ENCODE data around the gene MPHOSPH6. TPM values are rescaled to one million over a fixed set of nuclear protein-coding genes. Genes with fewer than 3 reads are reported as not detected.

The MPHOSPH6 gene
- total RNA-seq, 4 donors from 2014 or later, result 13.8 to 21.0 (median 14.6) TPM

GRCh38 chr16:82152641-82153112 lies 17.3 kb downstream of the MPHOSPH6 start:
- 90 to 94% methylated on average over 4 to 5 of the region's 8 CpGs for WGBS, 2 donors (ENCODE audit: low coverage in 1 of 2)
- H3K36me3 ChIP-seq, result peaks cover 0 to 35% of the 10 kb centered on the region in 2 donors
- no peaks in the 10 kb centered on the region for H3K27me3 ChIP-seq
- no peak overlapping the region for H3K27ac ChIP-seq
- no peak overlapping the region for H3K4me3 ChIP-seq
- H3K4me1 ChIP-seq, result peaks cover 0 to 6% (median 0%) of the 10 kb centered on the region in 3 donors
- no peaks in the 10 kb centered on the region for H3K9me3 ChIP-seq
- no peak for ATAC-seq
- TF ChIP-seq EP300 (IDR thresholded peaks at IDR 0.05) (no peak), POLR2A (IDR thresholded peaks at IDR 0.05) (no peak), POLR2AphosphoS5 (IDR thresholded peaks at IDR 0.05) (no peak), CTCF (IDR thresholded peaks at IDR 0.05) (no peak)

GRCh38 chr16:82152196-82152595 lies 17.8 kb downstream of the MPHOSPH6 start:
- ATAC-seq, result no peak
- Histone ChIP-seq H3K9me3 (no peaks in the 10 kb centered on the region), H3K36me3 (peaks cover 0 to 40% of the 10 kb centered on the region in 2 donors), H3K4me1 (peaks cover 0 to 6% (median 0%) of the 10 kb centered on the region in 3 donors), H3K27me3 (no peaks in the 10 kb centered on the region), H3K4me3 (no peak overlapping the region), H3K27ac (no peak overlapping the region)
- no peak for TF ChIP-seq CTCF (IDR thresholded peaks at IDR 0.05)
- no peak for TF ChIP-seq POLR2A (IDR thresholded peaks at IDR 0.05)
- TF ChIP-seq POLR2AphosphoS5 (IDR thresholded peaks at IDR 0.05), result no peak
- no peak for TF ChIP-seq EP300 (IDR thresholded peaks at IDR 0.05)
- 83 to 100% methylated on average over 2 of the region's 2 CpGs for WGBS, 2 donors (ENCODE audit: low coverage in 1 of 2)

GRCh38 chr16:82150549-82150948 lies 19.5 kb downstream of the MPHOSPH6 start:
- Histone ChIP-seq H3K4me1 (peaks cover 0 to 6% (median 0%) of the 10 kb centered on the region in 3 donors), H3K27me3 (no peaks in the 10 kb centered on the region), H3K36me3 (peaks cover 0 to 50% of the 10 kb centered on the region in 2 donors), H3K9me3 (no peaks in the 10 kb centered on the region), H3K4me3 (no peak overlapping the region), H3K27ac (no peak overlapping the region)
- ATAC-seq, result no peak
- WGBS, 2 donors (ENCODE audit: low coverage in 1 of 2), result 100% methylated on average over 1 of the region's 1 CpG; no CpG with 5 or more reads in 1 of the 2 donors
- TF ChIP-seq CTCF (IDR thresholded peaks at IDR 0.05), result no peak
- TF ChIP-seq POLR2AphosphoS5 (IDR thresholded peaks at IDR 0.05), result no peak
- no peak for TF ChIP-seq POLR2A (IDR thresholded peaks at IDR 0.05)
- TF ChIP-seq EP300 (IDR thresholded peaks at IDR 0.05), result no peak

GRCh38 chr16:82149536-82149935 lies 20.5 kb downstream of the MPHOSPH6 start:
- 53 to 77% methylated on average over 2 of the region's 2 CpGs for WGBS, 2 donors (ENCODE audit: low coverage in 1 of 2)
- Histone ChIP-seq H3K36me3 (peaks cover 0 to 48% of the 10 kb centered on the region in 2 donors), H3K4me3 (no peak overlapping the region), H3K27ac (no peak overlapping the region), H3K9me3 (no peaks in the 10 kb centered on the region), H3K4me1 (peaks cover 0 to 6% (median 0%) of the 10 kb centered on the region in 3 donors), H3K27me3 (no peaks in the 10 kb centered on the region)
- ATAC-seq, result no peak
- no peak for TF ChIP-seq CTCF (IDR thresholded peaks at IDR 0.05)
- TF ChIP-seq POLR2AphosphoS5 (IDR thresholded peaks at IDR 0.05), result no peak
- TF ChIP-seq POLR2A (IDR thresholded peaks at IDR 0.05), result no peak
- no peak for TF ChIP-seq EP300 (IDR thresholded peaks at IDR 0.05)

- TF ChIP-seq EP300 (IDR thresholded peaks at IDR 0.05) (no peak), CTCF (IDR thresholded peaks at IDR 0.05) (no peak), POLR2A (IDR thresholded peaks at IDR 0.05) (no peak), POLR2AphosphoS5 (IDR thresholded peaks at IDR 0.05) (no peak)
- no peaks in the 10 kb centered on the region for H3K9me3 ChIP-seq
- WGBS, 2 donors (ENCODE audit: low coverage in 1 of 2), result 76 to 95% methylated on average over 5 of the region's 5 CpGs
- ATAC-seq, result no peak
- peaks cover 0 to 6% (median 0%) of the 10 kb centered on the region in 3 donors for H3K4me1 ChIP-seq
- peaks cover 0 to 35% of the 10 kb centered on the region in 2 donors for H3K36me3 ChIP-seq
- no peak overlapping the region for H3K4me3 ChIP-seq
- H3K27me3 ChIP-seq, result no peaks in the 10 kb centered on the region
- H3K27ac ChIP-seq, result no peak overlapping the region
Observed at GRCh38 chr16:82147546-82147945, 22.5 kb downstream of the MPHOSPH6 start.
